Erythroblast (primary cell): ENCODE data around the gene SVOPL.

ENCODE experiments used
- GATA1 ChIP-seq: IDR thresholded peaks from 2 replicates; pipeline ENCODE4 v1.6.1; 2011; ENCODE audit warnings: low read depth, mild to moderate bottlenecking, control low read depth, low read length, moderate library complexity
- POLR2A ChIP-seq: IDR thresholded peaks from 2 replicates; pipeline ENCODE4 v1.6.1; 2011; ENCODE audit warnings: mild to moderate bottlenecking, low read length

DNA sequence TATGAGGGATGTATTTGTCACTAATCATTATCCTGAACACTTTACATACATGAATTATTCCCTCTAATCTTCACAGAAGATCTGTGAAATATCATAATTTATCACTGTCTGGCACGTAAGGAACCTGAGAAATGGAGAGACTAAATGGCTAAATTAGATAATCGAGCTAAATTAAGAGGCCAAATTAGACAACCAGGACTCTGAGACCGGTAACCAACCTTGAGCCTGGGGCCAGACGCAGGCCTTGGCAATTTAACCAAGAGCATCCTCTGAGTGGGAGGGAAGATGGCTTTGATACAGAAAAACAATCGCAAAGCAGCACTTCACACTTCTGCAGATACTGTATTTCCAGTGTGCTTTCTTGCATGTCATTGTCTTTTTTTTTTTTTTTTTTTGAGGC lies 21.4 kb downstream of the SVOPL start:
- no peak for TF ChIP-seq POLR2A
- no peak for TF ChIP-seq GATA1
